Forelimb muscle (tissue), 1 donor: ENCODE data around the gene CPNE5. TPM values are rescaled to one million over a fixed set of nuclear protein-coding genes. Genes with fewer than 3 reads are reported as not detected.

Source experiments
- DNase-seq: peaks from one replicate; pipeline ENCODE4 v3.0.0-alpha.2; 2013; ENCODE audit warnings: low read depth
- polyA plus RNA-seq: library from polyadenylated mRNA; unstranded; fragments of 120-200 nt; gene quantifications from one replicate; pipeline ENCODE4 v1.2.1, GENCODE V29; 2013; ENCODE audit not compliant: insufficient read length

Gene CPNE5
- polyA plus RNA-seq, 1 donor = 17.6 TPM

DNA sequence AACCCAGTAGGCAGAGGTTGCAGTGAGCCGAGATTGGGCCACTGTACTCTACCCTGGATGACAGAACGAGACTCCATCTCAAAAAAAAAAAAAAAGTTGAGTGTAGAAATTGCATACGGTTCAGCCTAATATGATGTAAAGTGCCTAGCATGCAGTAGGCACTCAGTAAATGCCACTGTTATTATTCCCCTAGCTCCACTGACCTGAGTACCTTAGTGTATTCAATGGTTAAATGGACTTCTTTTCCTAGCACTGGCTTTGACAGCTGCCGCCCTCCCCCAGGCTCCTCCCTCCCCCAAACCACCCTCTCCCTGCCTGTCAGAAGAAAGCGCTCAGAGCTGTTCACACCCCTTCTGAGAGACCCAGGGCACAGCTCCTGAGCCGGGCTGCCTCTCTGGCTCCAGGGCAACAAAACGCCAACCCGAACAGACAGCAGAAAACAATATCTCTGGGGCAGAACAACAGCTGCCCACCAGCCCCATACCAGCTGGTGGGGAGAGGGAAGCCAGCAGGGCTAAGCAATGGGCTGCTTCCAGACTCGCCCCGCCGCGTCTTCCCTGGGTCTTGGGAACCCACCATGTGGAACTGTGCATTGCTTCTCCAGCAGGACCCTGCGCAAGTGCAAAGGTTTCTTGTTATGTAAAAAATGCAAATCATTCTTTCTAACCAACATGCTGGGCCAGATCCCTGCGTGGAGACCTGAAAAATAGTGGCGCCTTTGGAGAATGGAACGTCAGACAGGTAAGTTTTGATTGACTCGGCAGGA, 4.5 kb downstream of the CPNE5 start:
- no peak for DNase-seq

DNA sequence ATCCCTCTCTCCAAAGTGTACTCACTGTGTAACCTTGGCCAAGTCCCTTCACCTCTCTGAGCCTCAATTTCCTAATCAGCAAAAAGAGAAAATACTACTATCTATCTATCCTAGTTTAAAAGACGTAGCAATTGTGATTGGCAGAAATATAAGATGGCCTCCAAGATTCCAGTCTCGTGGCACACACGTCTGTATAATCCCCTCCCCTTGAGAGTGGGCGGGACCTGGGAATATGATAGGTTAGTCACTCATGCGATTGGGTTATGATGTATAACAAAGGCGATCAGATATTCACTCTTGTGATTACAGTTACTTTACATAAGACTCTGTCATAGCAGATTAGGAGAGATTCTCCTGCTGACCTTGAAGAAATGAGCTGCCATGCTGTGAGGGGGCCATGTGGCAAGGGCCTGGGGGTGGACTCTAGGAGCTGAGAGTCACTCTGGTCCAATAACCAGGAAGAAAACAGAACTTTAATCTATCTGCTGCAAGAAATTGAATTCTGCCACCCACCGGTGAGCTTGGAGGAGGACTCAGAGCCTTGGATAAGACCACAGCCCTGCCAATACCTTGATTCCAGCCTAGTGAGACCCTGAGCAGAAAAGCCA, 6.0 kb downstream of the CPNE5 start:
- no peak for DNase-seq

DNA sequence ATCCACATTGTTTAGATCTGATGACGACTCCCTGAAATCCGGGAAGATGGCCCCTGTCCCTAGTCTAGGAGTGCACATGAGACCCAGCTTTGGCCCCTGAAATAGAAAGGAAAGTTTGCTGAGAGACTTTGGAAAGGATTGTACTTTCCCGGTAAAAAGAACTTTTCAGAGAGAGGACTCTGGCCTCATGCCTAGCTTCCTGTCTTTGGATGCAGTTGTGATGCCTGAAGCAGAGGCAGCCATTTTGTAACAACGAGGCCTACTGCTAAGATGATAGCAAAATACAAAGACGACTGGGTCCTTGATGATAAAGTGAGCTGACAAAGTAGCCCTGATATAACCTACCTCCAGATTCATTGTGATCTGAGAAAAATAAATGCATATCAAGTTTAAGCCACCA, 6.9 kb downstream of the CPNE5 start:
- DNase-seq = no peak

DNA sequence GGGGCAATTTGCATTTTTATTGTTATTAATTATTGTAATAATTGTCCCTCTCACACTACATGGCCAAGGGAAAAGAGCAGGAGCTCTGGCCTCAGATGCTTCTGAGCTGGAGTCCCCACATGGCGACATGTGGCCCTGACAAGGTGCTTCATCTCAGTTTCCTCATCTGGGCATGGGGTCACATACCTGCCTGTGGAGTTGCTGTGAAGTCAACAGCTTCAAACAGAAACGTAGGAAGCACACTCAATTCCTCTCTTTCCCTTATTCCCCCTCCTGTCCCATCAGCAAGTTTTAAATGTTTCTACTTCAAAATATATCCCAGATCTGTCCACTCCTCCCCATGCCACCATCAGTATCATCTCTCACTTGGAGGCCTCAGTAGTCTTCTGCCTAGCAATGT, 8.7 kb downstream of the CPNE5 start:
- DNase-seq = no peak

DNA sequence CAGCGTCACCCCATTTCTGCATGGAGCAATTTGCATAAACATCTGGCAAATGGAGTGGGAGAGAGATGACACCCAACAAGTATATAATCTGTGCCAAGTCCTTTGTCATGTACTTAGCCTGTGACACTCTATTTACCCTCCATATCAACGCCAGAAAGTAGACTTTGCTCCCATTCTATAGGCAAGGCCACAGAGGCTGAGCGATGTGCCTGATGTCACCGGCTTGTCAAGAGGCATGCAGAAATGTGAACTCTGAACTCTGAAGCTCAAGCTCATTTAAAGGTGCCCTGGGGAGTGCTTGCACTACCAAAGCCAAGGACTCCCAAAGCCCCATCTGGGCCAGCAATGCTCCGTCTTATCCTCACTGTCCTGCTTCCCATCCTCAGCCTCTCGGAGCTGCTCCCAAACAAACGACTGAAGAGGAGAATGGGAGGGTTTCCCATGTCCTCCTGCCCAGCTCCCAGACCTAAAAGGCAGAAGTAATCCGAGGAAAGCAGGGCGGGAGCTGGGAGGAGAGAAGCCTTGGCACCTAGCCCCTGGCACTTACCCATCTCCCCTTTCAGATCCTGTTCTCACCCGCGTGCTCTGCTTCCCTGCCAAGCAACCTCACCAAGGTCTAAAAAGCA, 9.2 kb downstream of the CPNE5 start:
- DNase-seq = no peak

DNA sequence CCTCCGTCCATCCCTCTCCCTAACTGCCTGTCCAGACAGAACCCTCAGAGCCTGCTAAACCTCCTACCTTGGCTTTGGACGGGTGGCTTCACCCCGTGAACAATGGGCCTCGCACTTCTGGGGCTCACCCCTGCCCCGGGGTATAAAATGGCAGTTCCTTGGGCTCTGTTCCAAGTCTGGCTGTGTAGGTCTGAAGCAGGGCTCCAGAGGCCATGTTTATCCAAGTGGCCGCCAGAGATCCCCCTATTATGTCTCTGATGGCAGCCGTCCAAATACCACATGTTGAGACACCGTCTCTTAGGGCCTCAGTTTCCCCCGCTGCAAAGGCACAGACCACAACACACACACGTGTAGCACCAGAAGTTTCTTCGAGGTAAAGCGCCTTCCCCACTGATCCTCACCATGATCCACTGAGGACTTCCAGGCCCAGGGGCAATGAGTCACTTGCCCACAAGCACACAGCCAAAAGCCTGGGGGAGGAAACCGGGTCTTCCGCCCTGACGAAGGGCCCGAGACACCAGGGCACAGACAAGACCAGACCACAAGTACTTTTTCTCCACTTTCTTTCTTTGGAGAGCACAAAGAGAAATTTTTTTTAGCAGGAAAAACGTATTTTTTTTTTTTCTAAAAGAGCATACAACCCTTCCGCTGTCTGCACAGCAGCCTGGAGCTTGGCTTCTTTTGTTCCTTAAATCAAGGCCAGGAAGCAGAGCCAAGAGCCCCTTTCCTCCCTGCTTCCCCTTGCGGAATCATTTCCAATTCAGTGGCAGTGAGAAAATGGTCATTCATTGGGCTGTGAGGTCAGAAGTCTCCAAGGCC, 11.8 kb downstream of the CPNE5 start:
- DNase-seq = no peak

DNA sequence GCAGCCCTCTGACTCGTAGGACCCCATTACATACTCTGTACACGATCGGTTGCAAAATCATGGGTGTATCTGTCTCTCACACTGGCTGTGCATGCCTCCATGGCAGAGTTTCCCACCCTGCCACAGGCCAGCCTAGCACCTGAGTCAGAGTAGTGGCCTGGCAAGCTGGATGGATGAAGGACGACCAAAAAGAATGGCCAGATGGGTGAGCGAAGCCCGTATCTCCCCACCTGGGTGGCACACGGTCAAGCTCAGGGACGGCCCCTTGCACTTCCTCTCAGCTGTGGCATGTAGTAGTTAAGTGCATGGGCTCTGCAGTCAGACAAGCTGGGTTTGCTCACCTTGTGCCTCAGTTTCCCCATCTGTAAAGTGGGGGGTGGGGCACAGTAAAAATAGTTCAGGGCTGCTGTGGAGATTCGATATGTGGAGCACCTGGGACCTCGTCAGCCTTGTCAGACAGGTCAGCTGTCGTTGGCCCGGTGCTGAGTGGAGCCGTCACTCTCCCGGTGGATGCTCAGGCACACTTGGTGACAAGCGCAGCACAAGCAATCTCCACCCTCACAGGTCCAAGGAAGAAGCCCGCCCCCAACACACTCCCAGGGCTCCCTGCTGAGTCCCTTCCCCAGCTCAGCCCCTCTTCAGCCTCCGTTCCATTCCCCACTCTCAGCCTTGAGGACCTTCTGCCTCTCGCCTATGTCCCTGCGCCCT, 12.6 kb downstream of the CPNE5 start:
- DNase-seq = no peak

DNA sequence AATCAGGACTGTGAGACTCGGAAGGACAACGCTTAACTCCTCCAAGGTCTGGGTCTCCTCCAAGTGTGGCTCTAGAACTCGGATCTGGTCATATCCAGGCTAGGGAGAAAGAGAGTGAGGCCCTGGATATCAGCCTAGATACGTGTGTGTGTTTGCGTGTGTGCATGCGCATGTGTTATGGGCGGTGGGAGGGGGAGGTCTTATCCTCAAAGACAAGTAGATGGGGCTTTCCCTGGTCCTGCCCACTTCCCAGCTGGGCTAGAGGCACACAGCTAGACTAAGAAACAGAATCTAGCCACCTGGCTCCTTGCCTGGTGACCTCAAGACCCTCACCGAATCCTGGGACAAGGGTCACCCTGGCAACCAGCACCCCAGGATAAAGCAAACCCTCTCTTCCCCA, 13.2 kb downstream of the CPNE5 start:
- DNase-seq = no peak

DNA sequence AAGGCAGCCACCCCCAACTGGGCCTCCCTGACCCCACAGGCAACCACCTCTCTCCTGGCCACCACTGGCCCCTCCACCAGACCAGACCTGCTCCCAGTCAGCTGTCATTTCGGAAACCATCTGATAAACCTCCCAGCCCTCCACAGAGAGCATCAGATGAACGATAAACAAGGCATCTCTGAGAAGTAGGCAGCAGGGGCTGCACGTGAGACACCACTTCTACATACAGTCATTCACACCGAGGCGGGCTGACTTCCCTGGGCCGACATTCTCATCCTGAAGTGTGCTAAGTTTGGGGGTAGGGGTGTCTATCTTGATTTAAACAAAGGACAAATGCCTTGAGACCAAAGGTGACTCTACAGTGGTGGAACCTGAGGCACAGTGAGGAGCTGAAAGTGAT, 13.8 kb downstream of the CPNE5 start:
- no peak for DNase-seq

DNA sequence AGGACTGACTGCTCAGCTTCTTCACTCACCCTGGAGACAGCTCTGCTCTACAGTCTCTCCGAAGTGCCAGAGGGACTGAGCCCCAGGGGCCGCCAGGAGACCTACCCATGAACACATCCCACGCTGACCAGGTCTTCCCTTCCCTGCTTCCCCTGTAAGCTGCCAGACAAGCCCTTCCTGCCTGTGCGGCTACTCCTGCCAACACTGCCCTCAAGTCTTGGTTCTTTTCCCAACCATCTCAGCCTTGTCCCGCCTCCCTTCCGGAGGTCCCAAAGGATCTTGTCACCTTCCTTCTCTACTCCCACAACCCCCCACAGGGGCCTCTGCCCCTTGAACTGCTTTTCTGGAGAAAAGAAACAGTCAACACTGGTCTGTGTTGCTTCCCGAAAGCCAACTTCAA, 15.0 kb downstream of the CPNE5 start:
- no peak for DNase-seq

DNA sequence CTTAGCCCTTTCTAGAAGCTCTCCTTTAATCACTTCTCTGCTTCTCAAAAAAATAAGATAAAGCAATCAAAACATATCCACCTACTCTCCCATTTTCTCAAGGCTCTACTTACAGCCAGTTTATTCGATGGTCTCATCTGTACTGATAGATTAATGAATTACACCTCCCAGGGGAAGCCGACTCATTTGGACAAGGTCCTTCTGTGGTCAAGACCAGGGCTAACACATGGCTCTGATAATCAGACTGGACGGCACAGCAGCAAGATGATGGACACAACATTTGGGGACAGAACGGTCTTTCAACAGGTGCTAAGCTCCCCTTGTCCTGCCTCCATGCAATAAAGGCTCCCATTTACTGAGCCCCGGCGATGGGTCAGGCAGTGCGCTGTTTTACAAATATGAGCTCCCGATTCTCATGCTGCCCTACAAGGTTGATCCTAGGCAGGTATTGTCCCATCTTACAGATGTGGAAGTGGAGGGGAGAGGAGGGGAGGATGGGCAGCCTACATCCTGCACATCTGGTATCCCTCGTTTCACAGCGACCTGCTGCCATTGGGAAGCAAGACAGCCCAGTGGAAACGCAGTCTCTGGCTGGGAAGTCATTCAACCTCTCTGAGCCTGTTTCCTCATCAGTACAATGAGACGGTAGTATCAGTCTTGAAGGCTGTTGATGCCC, 15.7 kb downstream of the CPNE5 start:
- DNase-seq = no peak

DNA sequence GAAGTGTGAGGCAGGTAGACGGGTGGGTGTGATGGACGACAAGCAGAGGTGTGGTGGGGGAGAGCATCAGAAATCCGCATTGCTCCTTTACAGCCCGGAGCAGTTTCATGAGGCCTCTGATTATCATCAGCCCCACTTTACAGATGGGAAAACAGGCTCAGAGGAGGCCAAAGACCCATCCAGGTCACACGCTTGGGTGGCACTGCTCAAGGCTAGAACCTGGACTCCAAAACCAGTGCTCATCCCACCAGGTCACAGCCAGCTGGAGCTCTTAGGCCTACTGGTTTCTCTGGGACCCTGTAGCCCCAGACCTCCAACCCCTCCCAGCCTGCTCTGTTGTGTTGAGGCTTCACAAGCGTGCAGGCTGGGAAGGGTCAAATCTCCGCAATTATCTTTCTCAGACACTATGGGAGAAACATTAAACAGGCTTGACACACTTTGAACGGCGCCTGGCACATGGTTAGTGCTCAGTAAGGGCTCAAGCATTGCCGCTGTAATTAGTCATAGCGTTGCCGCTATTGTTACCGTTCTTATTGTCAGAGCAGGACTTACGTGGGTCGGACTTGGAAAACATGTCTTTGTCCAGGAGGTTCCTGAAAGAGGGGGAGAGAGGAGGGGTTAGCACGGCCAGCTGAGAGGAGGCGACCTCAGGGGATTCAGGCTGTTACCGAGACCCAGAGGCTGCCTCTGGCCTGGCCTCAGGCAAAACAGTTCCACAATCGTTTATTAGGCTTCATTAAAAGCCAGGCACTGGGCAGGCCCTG, 16.6 kb downstream of the CPNE5 start:
- no peak for DNase-seq

DNA sequence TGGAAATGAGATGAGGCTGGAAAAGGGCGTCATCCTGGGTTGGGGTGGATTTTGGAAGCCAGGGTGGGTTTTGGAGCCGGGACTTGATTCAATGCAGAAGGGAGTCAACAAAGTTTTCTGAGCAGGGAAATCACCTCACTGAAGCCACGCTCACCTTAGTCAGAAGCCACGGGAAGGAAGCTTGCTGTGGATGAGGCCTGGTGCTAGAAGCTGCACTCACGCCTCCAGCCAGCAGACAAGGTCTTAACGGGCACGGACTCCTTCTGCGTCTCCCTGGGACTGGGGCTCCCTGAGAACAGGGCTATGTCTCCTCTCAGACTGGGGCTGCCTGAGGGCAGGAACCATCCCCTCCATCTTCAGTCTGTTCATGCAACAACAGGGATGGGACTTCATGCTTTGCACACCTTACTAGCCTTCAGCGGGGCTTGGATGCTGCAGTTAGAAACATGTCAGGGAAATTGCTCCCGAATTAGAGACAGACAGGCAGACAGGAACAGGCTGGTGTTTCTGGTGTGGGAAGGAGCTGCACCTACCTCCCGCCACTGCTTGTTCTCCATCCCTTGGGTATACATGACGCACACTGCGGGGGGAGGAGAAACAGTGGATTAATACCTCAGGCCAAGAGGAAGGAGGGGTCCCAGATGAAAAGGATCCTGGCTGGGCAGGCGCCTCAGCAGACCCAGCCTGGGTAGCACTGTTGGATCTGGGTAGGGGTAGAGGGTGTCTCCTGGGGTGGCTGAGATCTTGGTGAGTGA, 17.5 kb downstream of the CPNE5 start:
- no peak for DNase-seq

DNA sequence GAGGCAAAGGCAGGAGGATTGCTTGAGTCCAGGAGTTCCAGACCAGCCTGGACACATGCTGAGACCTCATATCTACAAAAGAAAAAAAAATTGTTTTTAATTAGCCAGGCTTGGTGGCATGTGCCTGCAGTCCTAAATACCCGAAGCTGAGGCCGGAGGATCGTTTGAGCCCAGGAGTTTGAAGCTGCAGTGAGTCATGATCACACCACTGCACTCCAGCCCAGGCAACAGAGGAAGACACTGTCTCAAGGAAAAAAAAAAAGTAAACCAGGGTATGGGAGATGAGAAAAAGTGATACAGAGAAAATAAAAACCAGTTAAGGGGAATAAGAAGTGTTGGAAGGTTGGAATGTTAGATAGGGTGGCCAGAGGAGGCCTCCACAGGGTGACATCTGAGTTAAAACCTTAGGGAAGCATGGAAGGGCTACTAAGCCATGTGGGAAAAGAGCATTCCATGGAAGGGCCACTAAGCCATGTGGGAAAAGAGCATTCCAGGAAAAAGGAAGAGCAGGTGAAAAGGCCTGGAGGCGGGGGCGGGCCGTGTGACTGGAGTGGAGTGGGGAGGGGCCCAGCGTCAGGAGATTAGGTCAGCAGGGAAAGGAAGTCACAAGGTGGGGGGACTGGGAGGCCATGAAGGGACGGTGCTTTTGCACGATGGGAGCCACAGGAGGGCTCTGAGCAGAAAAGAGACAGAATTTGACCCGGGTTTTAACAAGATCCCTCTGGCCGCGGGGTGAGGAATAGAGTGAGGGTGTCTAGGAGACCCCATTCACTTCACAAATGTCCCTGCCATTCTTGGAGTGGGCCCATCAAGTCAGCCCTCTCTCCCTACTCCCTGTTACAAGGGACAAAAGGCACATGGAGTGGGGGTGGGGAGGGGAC, 18.3 kb downstream of the CPNE5 start:
- no peak for DNase-seq

DNA sequence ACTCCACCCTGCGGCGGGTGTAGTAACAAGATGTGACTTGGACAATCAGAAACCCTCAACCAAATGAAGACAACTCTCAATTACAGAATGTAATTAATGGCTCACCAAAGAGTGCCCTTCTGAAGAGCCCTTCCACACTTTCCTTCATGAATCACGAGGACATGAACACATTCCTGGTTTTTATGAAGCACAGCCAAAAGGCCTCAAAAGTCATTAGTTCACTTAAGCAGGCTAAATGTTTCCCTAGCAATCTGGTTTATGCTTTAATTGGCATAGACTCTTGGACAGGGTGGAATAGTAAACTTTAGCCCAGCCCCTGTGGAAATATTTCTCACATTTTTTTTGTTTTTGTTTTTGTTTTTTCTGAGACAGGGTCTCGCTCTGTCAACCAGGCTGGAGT, 20.5 kb downstream of the CPNE5 start:
- DNase-seq = no peak

DNA sequence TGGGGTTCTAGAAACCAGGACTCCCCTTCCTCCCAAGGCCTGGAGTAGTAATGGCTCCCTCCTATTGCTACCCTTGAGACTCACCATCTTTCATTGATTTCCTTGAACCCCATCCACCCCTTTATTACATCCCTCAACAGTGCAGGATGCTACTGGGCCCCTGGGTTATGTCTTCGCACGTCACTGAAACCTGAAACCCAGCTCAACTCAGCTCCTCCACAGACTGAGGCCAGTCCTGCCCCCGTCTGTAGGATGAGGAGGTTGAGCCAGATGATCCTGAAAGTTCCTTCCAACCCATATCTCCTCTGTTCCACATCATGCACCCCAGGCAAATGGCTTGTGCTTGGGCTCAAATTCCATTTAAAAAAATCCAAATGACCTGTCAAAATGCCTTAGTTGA, 21.4 kb downstream of the CPNE5 start:
- DNase-seq = no peak

DNA sequence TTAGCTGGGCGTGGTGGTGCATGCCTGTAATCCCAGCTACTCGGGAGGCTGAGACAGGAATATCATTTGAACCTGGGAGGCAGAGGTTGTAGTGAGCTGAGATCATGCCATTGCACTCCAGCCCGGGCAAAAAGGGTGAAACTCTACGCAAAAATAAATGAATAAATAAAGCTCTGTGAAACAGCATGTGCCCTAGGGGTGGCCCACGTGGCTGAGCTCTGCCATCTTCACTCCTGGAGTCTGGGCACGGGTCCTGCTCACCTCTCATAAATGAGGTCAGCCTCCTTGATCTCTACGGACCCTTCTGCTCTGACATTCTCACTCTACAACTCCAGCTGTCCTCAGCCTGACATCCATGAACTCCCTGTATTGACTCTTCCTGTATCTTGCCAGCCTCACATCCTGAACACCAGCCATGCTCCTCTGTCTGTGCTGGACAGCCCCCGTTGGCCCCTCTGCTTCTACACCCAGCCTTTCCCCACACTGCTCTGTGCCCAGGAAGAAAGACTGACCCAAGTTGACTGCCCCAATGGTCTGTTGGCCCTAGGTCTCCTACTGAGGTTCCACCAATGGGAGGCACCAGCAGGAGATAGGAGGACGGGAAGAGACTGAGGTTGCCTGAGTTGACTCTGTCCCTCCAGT, 21.9 kb downstream of the CPNE5 start:
- no peak for DNase-seq
